IMR-90 (cell line): ENCODE results near the gene PRXL2B. TPM values are rescaled to one million over a fixed set of nuclear protein-coding genes. Genes with fewer than 3 reads are reported as not detected.
"Not testable (repeated sequence)": the region's sequence is repeated elsewhere in the genome, so short reads cannot be mapped to it uniquely, and the experiment has no call there.

ENCODE experiments used
- ATAC-seq: fragments of 200-7000 bp; cut with Tn5 transposase; 2 replicates; pipeline ENCODE4 v1.9.1; 2020; ENCODE audit warnings: low read depth, mild to moderate bottlenecking, moderate library complexity
- BruUV-seq: library from RNA; stranded (reverse); fragments of 400-500 nt; replicated peaks from 2 replicates; lab custom pipeline; 2021; lab: Mats Ljungman, UMichigan
- CTCF ChIA-PET: fragments of 300-600 bp; formaldehyde crosslinking; extraction: SDS; loops from one replicate; lab custom pipeline; 2021; ENCODE audit warnings: antibody characterized with exemption; lab: Yijun Ruan, JAX
- POLR2A ChIA-PET: fragments of 300-600 bp; sonication (Branson Sonifier 250); formaldehyde crosslinking; loops from one replicate; lab custom pipeline; 2022; ENCODE audit warnings: antibody characterized with exemption; ENCODE audit not compliant: unreplicated experiment; lab: Charles Lee
- DNase-seq: peaks from one replicate; pipeline ENCODE4 v3.0.0; 2013
- H2AFZ ChIP-seq: replicated peaks from 2 replicates; pipeline ENCODE3; 2013; ENCODE audit warnings: low read length, mild to moderate bottlenecking; ENCODE audit not compliant: poor library complexity
- H2AK5ac ChIP-seq: 2 replicates; pipeline ENCODE4 v1.6.1; 2013; ENCODE audit warnings: low read depth, low read length, inconsistent platforms
- H2AK9ac ChIP-seq: replicated peaks from 2 replicates; pipeline ENCODE3; 2013; ENCODE audit warnings: mild to moderate bottlenecking, low read depth, low read length, moderate library complexity; ENCODE audit not compliant: poor library complexity
- H2BK120ac ChIP-seq: 2 replicates; pipeline ENCODE4 v1.6.1; 2013; ENCODE audit warnings: low read depth, low read length, inconsistent platforms
- H2BK15ac ChIP-seq: 3 replicates; pipeline ENCODE4 v1.6.1; 2013; ENCODE audit warnings: low read depth, low read length, inconsistent platforms
- H2BK20ac ChIP-seq: 2 replicates; pipeline ENCODE4 v1.6.1; 2013; ENCODE audit warnings: low read depth, mild to moderate bottlenecking, inconsistent platforms, low read length, moderate library complexity
- H2BK5ac ChIP-seq: 2 replicates; pipeline ENCODE4 v1.6.1; 2013; ENCODE audit warnings: mild to moderate bottlenecking, low read depth, low read length, inconsistent platforms; ENCODE audit not compliant: poor library complexity, severe bottlenecking
- H3K14ac ChIP-seq: replicated peaks from 2 replicates; pipeline ENCODE4 v1.6.1; 2013; ENCODE audit warnings: low read depth, low read length, inconsistent platforms
- H3K18ac ChIP-seq: 2 replicates; pipeline ENCODE4 v1.6.1; 2013; ENCODE audit warnings: low read depth, low read length, control low read depth
- H3K23ac ChIP-seq: 2 replicates; pipeline ENCODE4 v1.6.1; 2013; ENCODE audit warnings: low read depth, low read length, inconsistent platforms
- H3K27ac ChIP-seq: 2 replicates; pipeline ENCODE4 v1.5.1; 2013; ENCODE audit warnings: mild to moderate bottlenecking, control low read depth, low read length; ENCODE audit not compliant: insufficient read depth
- H3K27me3 ChIP-seq: 2 replicates; pipeline ENCODE4 v1.6.1; 2013; ENCODE audit warnings: low read length; ENCODE audit not compliant: control insufficient read depth, insufficient read depth
- H3K36me3 ChIP-seq: 2 replicates; pipeline ENCODE4 v1.6.1; 2013; ENCODE audit warnings: low read length, mixed read lengths; ENCODE audit not compliant: control insufficient read depth, insufficient read depth
- H3K4ac ChIP-seq: 2 replicates; pipeline ENCODE4 v1.6.1; 2013; ENCODE audit warnings: low read depth, low read length, inconsistent platforms
- H3K4me1 ChIP-seq: 2 replicates; pipeline ENCODE4 v1.6.1; 2013; ENCODE audit warnings: low read length, mixed read lengths; ENCODE audit not compliant: control insufficient read depth, insufficient read depth
- H3K4me2 ChIP-seq: 2 replicates; pipeline ENCODE4 v1.6.1; 2013; ENCODE audit warnings: low read depth, mild to moderate bottlenecking, control low read depth, low read length, moderate library complexity
- H3K4me3 ChIP-seq: 2 replicates; pipeline ENCODE4 v1.5.1; 2013; ENCODE audit warnings: low read depth, mild to moderate bottlenecking, control low read depth, low read length, moderate library complexity; ENCODE audit not compliant: insufficient read depth
- H3K56ac ChIP-seq: 2 replicates; pipeline ENCODE4 v1.6.1; 2013; ENCODE audit warnings: low read length, inconsistent platforms; ENCODE audit not compliant: insufficient read depth; ENCODE audit errors: extremely low read depth
- H3K79me1 ChIP-seq, 2 experiments: 2 replicates each; pipeline ENCODE4 v1.6.1; 2013; ENCODE audit warnings: low read length in 2 of 2, inconsistent platforms in 1 of 2, low read depth in 1 of 2
- H3K9ac ChIP-seq: 2 replicates; pipeline ENCODE4 v1.6.1; 2013; ENCODE audit warnings: low read depth, low read length, control low read depth
- H3K9me1 ChIP-seq: 2 replicates; pipeline ENCODE4 v1.6.1; 2013; ENCODE audit warnings: low read length, inconsistent platforms; ENCODE audit not compliant: insufficient read depth
- H3K9me3 ChIP-seq: 2 replicates; pipeline ENCODE4 v1.6.1; 2013; ENCODE audit warnings: low read length; ENCODE audit not compliant: control insufficient read depth, insufficient read depth
- H4K20me1 ChIP-seq: 2 replicates; pipeline ENCODE4 v1.6.1; 2013; ENCODE audit warnings: low read length, inconsistent platforms; ENCODE audit not compliant: insufficient read depth
- H4K5ac ChIP-seq: 2 replicates; pipeline ENCODE4 v1.6.1; 2013; ENCODE audit warnings: mild to moderate bottlenecking, low read depth, low read length, control low read depth
- H4K8ac ChIP-seq, 2 experiments: 2 replicates each; pipeline ENCODE4 v1.6.1; 2013; ENCODE audit warnings: low read depth in 2 of 2, low read length in 2 of 2, control low read depth in 1 of 2, inconsistent platforms in 1 of 2
- H4K91ac ChIP-seq: 2 replicates; pipeline ENCODE4 v1.6.1; 2013; ENCODE audit warnings: low read depth, low read length, inconsistent platforms; ENCODE audit not compliant: insufficient read depth
- CTCF ChIP-seq: conservative IDR thresholded peaks from 2 replicates; pipeline ENCODE4 v1.5.1; 2012; ENCODE audit warnings: mild to moderate bottlenecking, low read depth, low read length, improper control_type of control experiment
- MAZ ChIP-seq: IDR thresholded peaks from 2 replicates; pipeline ENCODE4 v1.6.1; 2012; ENCODE audit warnings: low read depth, mild to moderate bottlenecking, low read length, improper control_type of control experiment, moderate library complexity, borderline replicate concordance
- WGBS, 2 experiments: methylation state at CpG; one replicate each; pipeline versions ENCODE4 v1.1.5 to v1.1.7; 2013; ENCODE audit warnings: missing lambda C conversion rate in 2 of 2; ENCODE audit not compliant: insufficient read length in 1 of 2; ENCODE audit errors: extremely low coverage in 2 of 2; 5-methylcytosine and 5-hydroxymethylcytosine counted together
- dilution Hi-C: fragments of 300-500 bp; cut with HindIII; formaldehyde crosslinking; loops from one replicate; pipeline ENCODE4 v1.14.3; 2018; ENCODE audit warnings: low sequenced_read_pairs; ENCODE audit not compliant: unreplicated experiment
- in situ Hi-C: fragments of 300-500 bp; cut with MboI; formaldehyde crosslinking; loops from 3 replicates; pipeline ENCODE4 v1.14.3; 2019; ENCODE audit warnings: low sequenced_read_pairs, inconsistent platforms, mixed read lengths
- intact Hi-C: fragments of 100-400 bp; cut with micrococcal nuclease; formaldehyde crosslinking; loops from 2 replicates; pipeline ENCODE4 v1.10.0; 2022
- polyA plus RNA-seq, 3 experiments: library from polyadenylated mRNA; depleted of rRNA; stranded (reverse); fragments of >200 nt; gene quantifications; 2 replicates each; pipeline ENCODE4 v1.2.3, GENCODE V29; 2012; ENCODE audit warnings: low replicate concordance in 1 of 3
- total RNA-seq: library from RNA; depleted of rRNA; stranded (reverse); fragments of >200 nt; gene quantifications from 2 replicates; pipeline ENCODE4 v1.2.3, GENCODE V29; 2012

Gene PRXL2B
- total and polyA plus RNA-seq, 2 of the 4 experiments (the other 2 are of a cell fraction) = 10.9 to 22.3 TPM

GRCh38 chr1:2567083-2567679 lies 19.4 kb upstream of the PRXL2B start:
- H2BK15ac ChIP-seq = no peak overlapping the region
- no peaks in the 10 kb centered on the region for H4K20me1 ChIP-seq
- in situ Hi-C loops = no loop called here
- no peak overlapping the region for H4K5ac ChIP-seq
- H3K14ac ChIP-seq = no peak overlapping the region
- H3K9ac ChIP-seq = no peak overlapping the region
- no peak overlapping the region for H3K4ac ChIP-seq
- no peak overlapping the region for H3K4me3 ChIP-seq
- dilution Hi-C loops = no loop called here
- no TSS peak for BruUV-seq
- H3K56ac ChIP-seq = no peak overlapping the region
- no peak overlapping the region for H3K27ac ChIP-seq
- TF ChIP-seq MAZ (no peak), CTCF (no peak)
- H3K4me1 ChIP-seq = no peaks in the 10 kb centered on the region
- no peak for DNase-seq
- H3K27me3 ChIP-seq = peaks cover 30% of the 10 kb centered on the region
- ATAC-seq = no peak
- H3K36me3 ChIP-seq = no peaks in the 10 kb centered on the region
- no peak overlapping the region for H2BK5ac ChIP-seq
- no peaks in the 10 kb centered on the region for H3K79me1 ChIP-seq
- H3K4me2 ChIP-seq = no peak overlapping the region
- no peak overlapping the region for H2AK5ac ChIP-seq
- no peak overlapping the region for H4K91ac ChIP-seq
- no peak overlapping the region for H4K8ac ChIP-seq
- no peaks in the 10 kb centered on the region for H3K9me3 ChIP-seq
- no peak overlapping the region for H3K18ac ChIP-seq
- no peak overlapping the region for H2BK120ac ChIP-seq
- no peaks in the 10 kb centered on the region for H3K9me1 ChIP-seq
- WGBS, 2 experiments = 40% methylated on average over 1 of the region's 16 CpGs; no CpG with 5 or more reads in 1 of the 2 experiments
- ChIA-PET CTCF (no interaction called here), POLR2A (no interaction called here)
- no peak overlapping the region for H3K23ac ChIP-seq
- no peak overlapping the region for H2AFZ ChIP-seq
- intact Hi-C loops = no loop called here
- no peak overlapping the region for H2AK9ac ChIP-seq
- H2BK20ac ChIP-seq = no peak overlapping the region

GRCh38 chr1:2568187-2568816 lies 18.3 kb upstream of the PRXL2B start:
- in situ Hi-C loops, CTCF ChIA-PET, ATAC-seq: not testable (repeated sequence)

More at GRCh38 chr1:2568187-2568816, 18.3 kb upstream of the PRXL2B start:
- H4K5ac ChIP-seq, H3K4ac ChIP-seq, dilution Hi-C loops, H3K27ac ChIP-seq, H4K8ac ChIP-seq, H2BK5ac ChIP-seq, H3K9ac ChIP-seq, POLR2A ChIA-PET, H3K79me1 ChIP-seq, H3K23ac ChIP-seq, H3K18ac ChIP-seq, H3K36me3 ChIP-seq, intact Hi-C loops, H3K56ac ChIP-seq, H3K4me2 ChIP-seq, H3K4me1 ChIP-seq, H2AFZ ChIP-seq, H4K91ac ChIP-seq, H3K9me1 ChIP-seq, H4K20me1 ChIP-seq, H2BK120ac ChIP-seq, H3K14ac ChIP-seq, H2AK9ac ChIP-seq, H3K4me3 ChIP-seq, H2BK15ac ChIP-seq, H3K9me3 ChIP-seq, H2BK20ac ChIP-seq, H2AK5ac ChIP-seq, DNase-seq, BruUV-seq: not testable (repeated sequence)
- H3K27me3 ChIP-seq = peaks cover 32% of the 10 kb centered on the region
- no CpG with 5 or more reads among the region's 17 CpGs for WGBS, 2 experiments
